Measurements from ENCODE around the gene AEBP1.
"Not testable (repeated sequence)": the region's sequence is repeated elsewhere in the genome, so short reads cannot be mapped to it uniquely, and the experiment has no call there.

Gene AEBP1

GRCh38 chr7:44121761-44122420 is 17.7 kb downstream of the AEBP1 start:
- DNase-seq = no peak

DNA sequence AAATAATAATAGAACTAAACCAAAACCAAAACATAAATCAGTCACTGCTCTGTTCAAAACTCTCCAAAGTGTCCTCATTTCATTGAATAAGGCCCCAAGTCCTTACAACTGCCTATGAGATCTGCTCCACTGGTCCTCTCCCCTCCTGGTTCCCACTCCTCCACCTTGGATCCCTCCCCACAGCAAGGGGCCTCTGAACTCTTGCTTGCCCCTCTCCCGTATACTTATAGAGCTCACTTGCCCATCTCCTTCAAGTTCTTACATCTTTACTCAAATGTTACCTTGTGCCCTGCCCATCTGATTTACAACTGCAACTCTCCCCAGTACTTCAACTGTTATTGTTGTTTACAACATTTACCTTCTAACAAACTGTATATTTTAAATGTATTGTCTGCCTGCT is 18.4 kb downstream of the AEBP1 start:
- no peak for DNase-seq

DNA sequence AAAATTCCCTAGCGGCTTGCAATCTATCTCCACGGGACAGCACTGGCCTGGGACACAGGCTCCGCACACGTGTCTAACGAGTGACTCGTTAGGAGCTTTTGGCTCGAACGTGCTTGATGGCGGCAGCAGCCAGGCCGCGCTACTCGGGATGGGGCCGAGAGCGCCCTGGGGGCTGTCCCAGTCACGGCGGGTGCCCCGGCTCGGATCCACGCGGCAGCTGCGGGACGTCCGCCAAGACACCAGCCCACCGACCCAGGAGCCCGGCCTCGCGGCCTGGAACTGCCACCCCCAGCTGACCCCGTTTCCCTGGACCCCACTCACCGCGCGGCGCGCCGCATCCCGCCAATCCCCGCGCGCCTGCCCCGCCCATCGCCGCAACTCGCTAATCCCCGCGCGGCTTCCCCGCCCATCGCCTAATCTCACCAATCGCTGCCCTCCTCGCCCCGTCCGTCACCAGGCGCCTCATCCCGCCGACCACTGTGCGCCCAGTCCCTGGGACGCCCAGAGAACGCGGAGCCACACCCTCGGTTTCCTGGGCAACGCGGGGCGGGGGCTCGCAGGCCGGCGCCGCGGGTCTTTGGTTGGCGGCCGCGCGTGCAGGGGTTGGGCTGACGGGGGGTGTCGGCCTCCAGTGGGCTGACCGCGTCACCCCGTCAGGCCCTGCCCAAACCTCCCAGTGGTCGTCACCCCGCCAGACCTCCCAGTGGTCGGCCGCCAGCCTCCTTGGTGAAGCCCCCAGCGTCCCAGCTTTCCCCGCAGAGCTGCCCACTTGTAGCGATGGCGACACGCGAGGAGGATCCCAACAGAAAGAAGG is 19.3 kb downstream of the AEBP1 start, which contains the start of gene POLD2:
TSS of gene POLD2 (minus strand) at position 359 of the 814 bp plus-strand sequence. CDS start 1,495 bp downstream, outside the sequence.
- peak; percentile 86 to 97 for DNase-seq

DNA sequence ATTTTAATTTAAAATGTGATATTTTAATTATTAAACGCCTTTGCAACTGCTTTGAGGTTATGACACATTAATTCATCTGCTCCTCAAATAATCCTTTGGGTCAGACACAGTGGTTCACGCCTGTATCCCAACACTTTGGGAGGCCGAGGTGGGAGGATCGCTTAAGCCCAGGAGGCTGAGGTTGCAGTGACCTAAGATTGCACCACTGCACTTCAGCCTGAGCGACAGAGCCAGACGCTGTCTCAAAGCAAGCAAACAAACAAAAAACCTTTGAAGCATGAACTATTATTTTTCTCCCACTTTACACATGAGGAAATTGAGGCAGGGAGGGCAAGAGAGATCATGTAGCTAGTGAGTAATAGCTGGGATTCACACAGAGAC is 20.7 kb downstream of the AEBP1 start:
- DNase-seq = no peak

GRCh38 chr7:44126574-44126973 is 22.4 kb downstream of the AEBP1 start:
- DNase-seq = not testable (repeated sequence)

GRCh38 chr7:44127161-44127560 is 23.0 kb downstream of the AEBP1 start:
- DNase-seq = no peak

GRCh38 chr7:44128721-44129582 is 24.8 kb downstream of the AEBP1 start:
- DNase-seq = no peak

GRCh38 chr7:44131173-44132029 is 27.3 kb downstream of the AEBP1 start:
- no peak for DNase-seq

GRCh38 chr7:44132039-44132438 is 27.9 kb downstream of the AEBP1 start:
- DNase-seq = no peak

DNA sequence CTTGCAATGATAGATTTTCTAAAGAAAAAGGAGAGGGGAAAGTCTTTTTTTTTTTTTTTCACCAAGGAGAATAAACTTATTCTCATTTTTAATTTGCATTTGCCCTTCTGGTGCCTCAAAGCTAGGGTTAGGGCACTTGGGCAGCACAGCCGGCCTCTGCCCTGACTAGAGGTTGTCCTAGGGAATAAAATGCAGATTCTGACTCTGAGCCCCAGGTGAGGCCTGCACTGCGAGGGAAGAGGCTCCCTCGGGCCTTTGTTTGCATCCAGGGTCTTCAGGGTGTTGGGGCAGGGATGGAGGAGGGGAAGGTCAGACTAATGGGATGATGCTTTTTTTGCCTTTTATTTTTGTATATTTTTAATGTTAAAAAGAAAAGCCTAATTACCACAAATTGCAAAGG is 29.1 kb downstream of the AEBP1 start:
- DNase-seq = no peak

DNA sequence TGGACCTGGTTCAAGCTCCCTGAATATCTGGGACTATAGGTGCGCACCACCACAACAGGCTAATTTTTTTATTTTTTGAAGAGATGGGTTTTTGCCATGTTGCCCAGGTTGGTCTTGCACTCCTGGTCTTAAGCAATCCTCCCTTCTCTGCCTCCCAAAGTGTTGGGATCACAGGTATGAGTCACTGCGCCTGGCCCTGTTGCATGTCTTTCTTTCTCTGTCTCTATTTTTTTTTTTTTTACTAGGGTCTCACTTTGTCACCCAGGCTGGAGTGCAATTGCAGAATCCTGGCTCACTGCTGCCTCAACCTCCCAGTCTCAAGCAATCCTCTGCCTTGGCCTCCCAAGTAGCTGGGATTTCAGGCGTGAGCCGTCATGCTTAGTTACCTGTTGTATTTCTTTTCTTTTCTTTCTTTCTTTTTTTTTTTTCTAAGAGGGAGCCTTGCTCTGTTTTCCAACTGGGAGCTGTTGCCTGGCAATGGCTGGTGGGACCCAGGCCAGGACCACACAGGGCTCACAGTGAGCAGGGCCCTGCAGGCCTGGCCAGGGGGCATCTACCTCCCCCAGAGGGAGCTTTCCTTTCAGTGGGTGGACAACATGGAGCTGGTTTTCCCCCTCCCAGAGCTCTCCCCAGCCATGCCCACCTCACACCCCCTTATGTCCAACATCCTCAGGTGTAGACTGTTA is 30.9 kb downstream of the AEBP1 start:
- DNase-seq = no peak

- no peak for DNase-seq
Measured at GRCh38 chr7:44136731-44137130, 32.6 kb downstream of the AEBP1 start.

GRCh38 chr7:44138698-44139097 is 34.6 kb downstream of the AEBP1 start:
- no peak for DNase-seq

- DNase-seq = no peak
Measured at GRCh38 chr7:44139311-44140010, 35.3 kb downstream of the AEBP1 start.

DNA sequence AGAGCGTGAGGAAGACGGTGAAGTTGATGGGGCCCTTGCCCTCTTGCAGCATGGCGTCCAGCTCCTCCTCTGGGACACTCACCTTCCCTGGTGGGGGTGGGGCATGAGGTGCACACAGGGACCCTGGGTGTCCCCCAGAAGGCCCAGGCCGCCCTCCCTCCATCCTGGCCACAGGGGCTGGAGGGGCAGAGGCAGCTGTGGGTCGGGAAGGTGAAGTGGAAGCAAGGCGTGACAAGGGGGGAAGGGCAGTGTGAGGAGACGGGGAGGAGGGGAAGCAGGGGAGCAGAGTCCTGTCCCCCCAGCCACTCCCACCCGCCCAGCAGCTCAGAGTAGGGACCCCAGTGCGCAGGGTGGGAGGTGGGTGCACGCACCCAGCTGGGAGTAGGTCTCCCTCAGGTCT is 36.2 kb downstream of the AEBP1 start:
- no peak for DNase-seq

DNA sequence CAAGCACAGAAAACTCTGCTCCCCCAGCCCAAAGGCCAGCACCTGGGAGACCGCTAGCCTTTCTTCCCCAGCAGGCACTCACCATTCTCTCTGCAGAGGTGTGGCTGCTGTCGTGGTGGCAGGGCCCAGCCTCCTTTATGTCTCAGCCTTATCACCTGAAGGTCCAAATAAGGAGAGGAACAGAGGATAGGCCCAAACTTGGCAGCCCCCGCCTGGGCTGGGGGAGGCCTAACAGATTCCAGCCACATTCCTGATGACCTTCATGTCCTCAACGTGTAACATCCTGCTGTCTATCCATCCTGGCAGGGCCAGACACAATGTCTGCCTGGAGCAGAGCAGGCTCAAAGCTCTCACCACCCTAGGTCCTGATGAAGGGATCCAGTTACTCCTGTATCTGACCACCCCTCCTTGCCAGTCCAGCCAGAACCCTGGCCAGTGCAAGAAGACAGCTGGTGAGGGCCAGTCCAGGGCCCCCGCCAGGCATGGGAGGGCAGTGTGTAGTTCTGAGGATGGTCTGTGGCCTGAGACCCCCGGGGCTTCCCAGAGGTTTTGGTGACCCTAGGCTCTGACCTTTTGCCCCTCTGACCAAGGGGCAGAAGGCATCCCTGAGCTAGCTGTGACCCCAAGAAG is 37.2 kb downstream of the AEBP1 start, which contains the start of gene MYL7:
TSS of gene MYL7 (minus strand) at position 112 of the 630 bp plus-strand sequence. CDS start at position 85, 27 bp downstream.
- DNase-seq = no peak

GRCh38 chr7:44142028-44142427 is 37.9 kb downstream of the AEBP1 start:
- no peak for DNase-seq

- DNase-seq = no peak
Measured at GRCh38 chr7:44143646-44144250, 39.6 kb downstream of the AEBP1 start.

- DNase-seq = no peak
Measured at GRCh38 chr7:44144426-44144967, 40.4 kb downstream of the AEBP1 start.
